ENCODE measurements around the gene LYRM4. TPM values are rescaled to one million over a fixed set of nuclear protein-coding genes. Genes with fewer than 3 reads are reported as not detected.

Gene LYRM4
- total RNA-seq, 4 donors from 2014 or later = 9.2 to 28.2 (median 14.2) TPM

GRCh38 chr6:5089481-5090438, 171.0 kb downstream of the LYRM4 start:
- Histone ChIP-seq H3K27me3 (peaks cover 0 to 35% (median 0%) of the 10 kb centered on the region in 4 donors), H3K9me3 (no peaks in the 10 kb centered on the region), H3K4me3 (no peak overlapping the region), H3K4me1 (peaks cover 6 to 35% (median 9%) of the 10 kb centered on the region in 3 donors), H3K36me3 (no peaks in the 10 kb centered on the region), H3K27ac (no peak overlapping the region)
- 56 to 67% methylated on average over 4 to 5 of the region's 5 CpGs for WGBS, 2 donors
- TF ChIP-seq CTCF (IDR thresholded peaks at IDR 0.05) (no peak), POLR2A (IDR thresholded peaks at IDR 0.05) (no peak)
- intact Hi-C loops (cut with DNase I) = no loop called here
- no peak for DNase-seq

- Histone ChIP-seq H3K36me3 (no peaks in the 10 kb centered on the region), H3K9me3 (no peaks in the 10 kb centered on the region), H3K27ac (no peak overlapping the region), H3K4me3 (no peak overlapping the region), H3K4me1 (peaks cover 6 to 45% (median 17%) of the 10 kb centered on the region in 3 donors), H3K27me3 (peaks cover 0 to 45% (median 0%) of the 10 kb centered on the region in 4 donors)
- WGBS, 2 donors = 72 to 77% methylated on average over 3 of the region's 3 CpGs
- intact Hi-C loops (cut with DNase I) = no loop called here
- TF ChIP-seq CTCF (IDR thresholded peaks at IDR 0.05) = no peak
- no peak for TF ChIP-seq POLR2A (IDR thresholded peaks at IDR 0.05)
- DNase-seq = no peak
These were observed 172.0 kb downstream of the LYRM4 start for GRCh38 chr6:5088780-5089179.

GRCh38 chr6:5087389-5087788, 173.4 kb downstream of the LYRM4 start:
- 83 to 98% methylated on average over 7 to 10 of the region's 19 CpGs for WGBS, 2 donors
- no peak for TF ChIP-seq CTCF (IDR thresholded peaks at IDR 0.05)
- TF ChIP-seq POLR2A (IDR thresholded peaks at IDR 0.05) = no peak
- Histone ChIP-seq H3K4me3 (no peak overlapping the region), H3K36me3 (no peaks in the 10 kb centered on the region), H3K9me3 (no peaks in the 10 kb centered on the region), H3K27me3 (peaks cover 0 to 46% (median 0%) of the 10 kb centered on the region in 4 donors), H3K4me1 (peaks cover 12 to 59% (median 17%) of the 10 kb centered on the region in 3 donors), H3K27ac (no peak overlapping the region)
- no peak for DNase-seq
- intact Hi-C loops (cut with DNase I) = no loop called here

- intact Hi-C loops (cut with DNase I) = no loop called here
- Histone ChIP-seq H3K9me3 (no peaks in the 10 kb centered on the region), H3K4me1 (peaks cover 15 to 67% (median 17%) of the 10 kb centered on the region in 3 donors), H3K4me3 (peak overlapping the region; percentile 51 to 67 (median 61)), H3K27me3 (peaks cover 0 to 46% (median 0%) of the 10 kb centered on the region in 4 donors), H3K27ac (peak overlapping the region in 2 of 4 donors; percentile 62 to 83), H3K36me3 (no peaks in the 10 kb centered on the region)
- no peak for TF ChIP-seq POLR2A (IDR thresholded peaks at IDR 0.05)
- TF ChIP-seq CTCF (IDR thresholded peaks at IDR 0.05) = no peak
- no peak for DNase-seq
- WGBS, 2 donors = 23 to 50% methylated on average over 8 to 19 of the region's 56 CpGs
These were observed 174.4 kb downstream of the LYRM4 start for GRCh38 chr6:5086294-5086890.

Measured in esophagus squamous epithelium (tissue), 5 donors.